LNCAP (cell line): ENCODE results near the gene BLMH.

Source experiments
- CTCF ChIP-seq: fragments of 450-650 bp; IDR thresholded peaks from 2 replicates; pipeline ENCODE4 v1.5.1; 2017; ENCODE audit warnings: mild to moderate bottlenecking

The BLMH gene

DNA sequence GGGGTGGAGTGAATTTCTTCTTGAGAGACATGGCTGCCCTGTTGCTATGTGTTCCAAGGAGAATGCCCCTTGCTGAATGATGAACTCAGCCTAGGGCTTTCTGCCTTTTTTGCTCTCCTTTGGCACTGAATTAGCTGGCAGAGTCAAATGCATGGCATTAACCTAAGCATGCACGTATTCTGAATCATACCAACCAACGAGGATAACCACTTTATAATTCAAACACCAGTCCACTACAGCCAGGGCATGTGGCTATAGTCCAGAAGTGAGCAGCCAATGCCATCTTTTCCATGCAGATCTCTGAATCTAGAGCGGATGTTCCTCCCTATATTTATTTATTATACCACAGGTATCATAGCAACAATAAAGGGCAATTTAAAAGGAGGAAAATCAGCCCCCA, 26.4 kb upstream of the BLMH start:
- no peak for TF ChIP-seq CTCF

- no peak for TF ChIP-seq CTCF
Measured at GRCh38 chr17:30316736-30317135, 25.0 kb upstream of the BLMH start.

DNA sequence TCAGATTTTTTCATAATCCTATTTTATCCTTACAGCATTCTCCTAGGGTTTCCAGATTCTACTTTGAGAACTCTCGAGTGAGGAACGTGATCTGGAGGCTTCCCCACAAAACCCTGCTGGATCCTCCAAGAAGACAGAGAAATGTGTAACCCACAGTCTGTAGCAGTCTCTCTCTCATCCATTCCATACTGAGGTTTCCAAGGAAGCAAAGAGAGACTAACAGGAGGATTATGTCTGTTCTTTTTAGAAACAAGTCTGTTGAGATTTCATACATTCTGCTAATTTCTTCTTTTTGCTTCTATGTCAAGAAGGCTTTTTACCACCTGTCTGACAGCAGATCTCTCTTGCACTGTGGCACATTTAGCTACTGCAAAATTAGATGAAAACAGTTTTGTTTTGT, 23.4 kb upstream of the BLMH start:
- no peak for TF ChIP-seq CTCF

DNA sequence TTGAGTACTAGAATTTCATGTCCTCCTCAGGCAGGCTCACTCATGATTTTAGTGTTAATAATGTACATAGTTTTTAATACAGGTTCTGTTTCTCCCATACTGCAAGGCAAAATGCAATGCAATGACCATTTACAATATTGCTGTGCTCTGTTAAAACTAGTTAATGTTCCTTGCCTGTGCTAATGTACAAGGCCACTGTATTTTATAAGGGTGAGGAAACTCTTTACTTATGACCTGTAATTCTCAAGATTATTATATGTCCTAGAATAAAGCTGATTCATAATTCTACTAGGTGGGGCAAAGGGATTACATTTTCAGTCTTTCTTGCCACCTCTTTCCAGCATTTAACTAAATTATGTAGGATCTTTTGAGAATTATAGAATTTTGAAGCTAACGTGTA, 22.7 kb upstream of the BLMH start:
- TF ChIP-seq CTCF = no peak

GRCh38 chr17:30312226-30312625, 20.5 kb upstream of the BLMH start:
- TF ChIP-seq CTCF = no peak

GRCh38 chr17:30310562-30310961, 18.8 kb upstream of the BLMH start:
- no peak for TF ChIP-seq CTCF

GRCh38 chr17:30309591-30309990, 17.8 kb upstream of the BLMH start:
- TF ChIP-seq CTCF = no peak

GRCh38 chr17:30308406-30308805, 16.7 kb upstream of the BLMH start:
- TF ChIP-seq CTCF = no peak
